AG04450 (cell line): ENCODE results near the gene LYL1. TPM values are rescaled to one million over a fixed set of nuclear protein-coding genes. Genes with fewer than 3 reads are reported as not detected.
A peak's percentile ranks its signal among the peaks of the same experiment; 100 is the strongest.

ENCODE experiments used
- CTCF ChIA-PET: fragments of 300-600, 350-600 bp; formaldehyde crosslinking; extraction: SDS; loops from one replicate; lab custom pipeline; 2022; ENCODE audit warnings: antibody characterized with exemption, inconsistent platforms; lab: Charles Lee
- POLR2A ChIA-PET: fragments of 350-600 bp; formaldehyde crosslinking; extraction: SDS; loops from one replicate; lab custom pipeline; 2021; ENCODE audit warnings: antibody characterized with exemption, inconsistent platforms; lab: Yijun Ruan, JAX
- DNase-seq: peaks from one replicate; pipeline ENCODE4 v3.0.0-alpha.2; 2011; ENCODE audit warnings: low read depth, low spot score
- H3K27ac ChIP-seq: one replicate; pipeline ENCODE4 v1.5.1; 2012; ENCODE audit warnings: low read depth, low read length, control low read depth
- H3K27me3 ChIP-seq: one replicate; pipeline ENCODE4 v1.6.0; 2012; ENCODE audit warnings: low read length; ENCODE audit not compliant: control insufficient read depth, insufficient read depth
- H3K4me3 ChIP-seq: 2 replicates; pipeline ENCODE4 v1.5.1; 2011; ENCODE audit warnings: mild to moderate bottlenecking, low read depth, low read length, control low read depth
- H3K9me3 ChIP-seq: 2 replicates; pipeline ENCODE4 v1.5.1; 2012; ENCODE audit warnings: low read length; ENCODE audit not compliant: control insufficient read depth, insufficient read depth
- polyA minus RNA-seq: library from RNA; depleted of rRNA, polyadenylated mRNA; stranded (reverse); fragments of >200 nt; gene quantifications from 2 replicates; pipeline ENCODE4 v1.2.3, GENCODE V29; 2011; rRNA and poly(A)+ RNA removed
- polyA plus RNA-seq: library from polyadenylated mRNA; depleted of rRNA; stranded (reverse); fragments of >200 nt; gene quantifications from 2 replicates; pipeline ENCODE4 v1.2.3, GENCODE V29; 2011; rRNA removed
- TF ChIP-seq, protein P1 (sequence below): IDR thresholded peaks from 2 replicates; pipeline ENCODE4 v1.5.1; 2011; ENCODE audit warnings: low read depth, low read length, control low read depth, inconsistent platforms

Gene LYL1
- 0.11 and 0.29 TPM in 2 replicates for polyA plus RNA-seq
- 0.14 and 0.17 TPM in 2 replicates for polyA minus RNA-seq

DNA sequence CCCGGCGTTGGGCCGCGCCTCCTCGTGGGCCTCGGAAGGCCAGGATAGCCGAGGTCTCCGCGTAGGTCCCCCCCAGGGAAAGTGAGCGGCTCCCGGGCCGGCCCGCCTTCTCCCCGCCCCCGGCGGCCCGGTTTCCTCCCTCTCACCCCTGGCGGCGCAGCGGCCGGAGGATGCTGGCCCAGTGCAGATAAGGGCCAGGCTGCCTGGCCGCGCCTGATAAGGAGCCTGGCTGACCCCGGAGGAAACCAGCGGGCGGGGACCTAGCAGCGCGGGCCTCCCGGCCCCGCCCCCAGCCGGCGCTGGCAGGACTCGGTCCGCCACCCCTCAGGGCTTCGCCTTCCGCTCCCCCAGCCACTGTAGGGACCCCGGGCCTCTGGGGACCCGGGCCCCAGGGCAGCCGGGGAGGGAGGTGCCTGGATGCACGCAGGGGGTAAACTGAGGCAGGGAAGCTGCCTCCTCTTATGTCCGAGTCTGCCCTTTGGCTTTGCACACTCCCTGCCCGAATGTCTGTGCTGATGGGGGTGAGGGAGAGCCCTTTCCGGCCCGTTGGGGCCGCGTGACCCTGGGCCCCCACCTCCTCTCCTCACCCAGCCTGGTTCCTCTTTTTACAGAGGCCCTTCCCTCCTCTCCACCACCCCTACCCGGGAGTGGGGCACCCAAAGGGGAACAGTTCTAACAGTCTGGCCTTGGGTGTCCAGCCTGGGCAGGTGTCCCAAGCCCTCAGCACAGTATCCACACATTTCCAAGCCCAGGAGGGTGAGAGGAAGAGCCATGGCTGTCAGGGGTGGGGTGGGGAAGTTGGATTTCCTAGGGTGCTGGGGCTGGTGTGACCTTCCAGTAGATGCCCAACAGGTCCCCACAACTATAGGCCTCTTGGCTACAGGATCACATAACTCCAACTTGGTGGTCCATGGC lies at the start of gene LYL1:
Gene LYL1, minus strand, starts transcription at position 193 of the 915 bp plus-strand sequence. CDS start 1,687 bp downstream, outside the sequence.
- Histone ChIP-seq H3K27me3 (no peaks in the 10 kb centered on the region), H3K9me3 (peaks cover 2% of the 10 kb centered on the region; the same call in 1 of the 2 replicates), H3K27ac (no peak within 1 kb of the TSS), H3K4me3 (peak within 1 kb of the TSS; percentile 25)
- ChIA-PET POLR2A (no interaction called here), CTCF (interaction anchor here (1.4 to 2.1 kb wide), 2 partner anchors 137 kb away, joined by 4 to 11 read pairs; no protein-coding TSS in a partner anchor)
- TF ChIP-seq, protein P1, sequence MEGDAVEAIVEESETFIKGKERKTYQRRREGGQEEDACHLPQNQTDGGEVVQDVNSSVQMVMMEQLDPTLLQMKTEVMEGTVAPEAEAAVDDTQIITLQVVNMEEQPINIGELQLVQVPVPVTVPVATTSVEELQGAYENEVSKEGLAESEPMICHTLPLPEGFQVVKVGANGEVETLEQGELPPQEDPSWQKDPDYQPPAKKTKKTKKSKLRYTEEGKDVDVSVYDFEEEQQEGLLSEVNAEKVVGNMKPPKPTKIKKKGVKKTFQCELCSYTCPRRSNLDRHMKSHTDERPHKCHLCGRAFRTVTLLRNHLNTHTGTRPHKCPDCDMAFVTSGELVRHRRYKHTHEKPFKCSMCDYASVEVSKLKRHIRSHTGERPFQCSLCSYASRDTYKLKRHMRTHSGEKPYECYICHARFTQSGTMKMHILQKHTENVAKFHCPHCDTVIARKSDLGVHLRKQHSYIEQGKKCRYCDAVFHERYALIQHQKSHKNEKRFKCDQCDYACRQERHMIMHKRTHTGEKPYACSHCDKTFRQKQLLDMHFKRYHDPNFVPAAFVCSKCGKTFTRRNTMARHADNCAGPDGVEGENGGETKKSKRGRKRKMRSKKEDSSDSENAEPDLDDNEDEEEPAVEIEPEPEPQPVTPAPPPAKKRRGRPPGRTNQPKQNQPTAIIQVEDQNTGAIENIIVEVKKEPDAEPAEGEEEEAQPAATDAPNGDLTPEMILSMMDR, result no peak
- DNase-seq, result no peak

DNA sequence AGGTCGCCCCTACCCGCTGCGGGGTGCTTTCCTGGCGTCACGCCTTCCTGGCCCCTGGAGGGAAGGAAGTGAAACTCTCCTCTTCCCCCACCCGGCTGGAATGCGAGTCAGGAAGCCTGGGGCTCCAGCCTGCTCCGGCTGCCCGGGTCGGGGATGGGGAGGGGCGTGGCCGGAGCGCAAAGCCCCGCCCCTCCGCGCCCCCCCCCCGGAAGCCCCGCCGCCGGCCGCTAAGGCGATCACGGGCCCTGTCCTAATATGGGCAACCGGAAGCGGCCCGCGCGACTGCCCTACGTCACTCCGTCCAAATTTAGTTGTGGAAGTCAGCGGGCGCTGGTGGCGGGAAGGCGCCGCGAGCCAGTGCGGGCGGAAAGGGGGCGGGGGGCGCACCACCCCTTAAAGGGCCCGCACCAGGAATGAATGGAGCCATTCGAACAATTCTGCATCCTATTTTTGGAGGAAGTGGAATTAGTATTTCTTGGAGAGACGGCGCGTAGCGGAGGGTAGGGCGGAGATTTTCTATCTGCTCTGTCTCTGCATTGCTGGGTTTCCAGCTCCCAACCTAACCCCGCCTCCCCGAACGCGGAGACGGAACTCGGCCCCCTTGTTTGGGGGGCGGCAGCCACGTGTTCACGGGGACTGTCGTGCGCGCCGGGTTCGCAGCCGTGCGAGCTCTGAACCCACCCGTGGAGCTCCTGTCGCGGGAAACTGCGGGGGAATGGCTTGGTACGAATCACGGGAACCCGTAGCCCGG lies 49.1 kb upstream of the LYL1 start:
- peak overlapping the region; percentile 96 for H3K27ac ChIP-seq
- TF ChIP-seq, protein P1, result peak; percentile 30; the same call in 1 of the 2 replicates
- POLR2A ChIA-PET, result interaction anchor here (0.5 to 2.2 kb wide), 11 partner anchors 8 to 187 kb away, joined by 3 to 34 read pairs (median 4); partner anchors contain the start of genes DAND5 and NACC1
- no peaks in the 10 kb centered on the region for H3K27me3 ChIP-seq
- H3K4me3 ChIP-seq, result peak overlapping the region; percentile 97
- peaks cover 6% of the 10 kb centered on the region; the same call in 1 of the 2 replicates for H3K9me3 ChIP-seq
- CTCF ChIA-PET, result interaction anchor here (0.9 to 1.6 kb wide), 4 partner anchors 58 to 186 kb away, joined by 3 to 7 read pairs (median 4); no protein-coding TSS in a partner anchor
- DNase-seq, result peak; percentile 94

DNA sequence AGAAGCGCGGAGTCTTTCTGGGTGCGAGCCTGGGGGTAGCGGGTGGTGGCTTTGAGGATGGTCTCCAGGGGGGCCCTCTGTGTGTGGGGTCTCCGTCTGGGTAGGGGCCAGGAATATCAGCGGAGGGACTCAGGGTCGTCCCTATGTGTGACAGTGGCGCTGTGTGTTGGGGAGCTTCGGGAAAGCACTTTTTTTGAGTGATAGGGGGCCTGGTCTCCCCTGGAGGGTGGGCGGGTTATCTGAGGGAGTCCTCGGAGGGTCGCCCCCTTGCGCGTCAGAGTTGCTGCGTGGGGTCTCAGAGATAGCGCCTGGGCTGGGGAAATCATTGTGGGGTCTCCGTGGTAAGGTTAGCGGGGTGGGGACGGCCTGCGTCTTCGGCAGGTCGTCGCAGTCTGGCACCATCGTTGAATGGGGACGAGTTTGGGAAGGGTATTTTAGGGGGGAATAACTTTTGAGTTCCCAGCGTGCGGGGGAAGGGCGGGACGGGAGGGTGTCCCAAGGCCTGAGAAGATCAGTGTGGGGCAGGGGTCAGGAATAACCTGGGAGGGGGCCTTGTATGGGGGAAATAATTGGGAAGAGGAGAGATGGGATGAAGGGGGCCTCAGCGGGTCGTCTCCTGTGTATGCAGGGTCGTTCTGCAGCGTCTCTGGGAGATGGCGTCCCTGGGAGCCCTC lies 48.4 kb upstream of the LYL1 start:
- Histone ChIP-seq H3K27me3 (no peaks in the 10 kb centered on the region), H3K27ac (peak overlapping the region; percentile 94), H3K4me3 (peak overlapping the region; percentile 87), H3K9me3 (peaks cover 6% of the 10 kb centered on the region; the same call in 1 of the 2 replicates)
- TF ChIP-seq, protein P1, result no peak
- ChIA-PET POLR2A (interaction anchor here (2.5 kb wide), 1 partner anchor 32 kb away, joined by 16 read pairs; the partner anchor contains the start of gene NACC1), CTCF (interaction anchor here (0.6 to 1.7 kb wide), 3 partner anchors 24 to 174 kb away, joined by 4 to 7 read pairs (median 5); no protein-coding TSS in a partner anchor)
- DNase-seq, result no peak

DNA sequence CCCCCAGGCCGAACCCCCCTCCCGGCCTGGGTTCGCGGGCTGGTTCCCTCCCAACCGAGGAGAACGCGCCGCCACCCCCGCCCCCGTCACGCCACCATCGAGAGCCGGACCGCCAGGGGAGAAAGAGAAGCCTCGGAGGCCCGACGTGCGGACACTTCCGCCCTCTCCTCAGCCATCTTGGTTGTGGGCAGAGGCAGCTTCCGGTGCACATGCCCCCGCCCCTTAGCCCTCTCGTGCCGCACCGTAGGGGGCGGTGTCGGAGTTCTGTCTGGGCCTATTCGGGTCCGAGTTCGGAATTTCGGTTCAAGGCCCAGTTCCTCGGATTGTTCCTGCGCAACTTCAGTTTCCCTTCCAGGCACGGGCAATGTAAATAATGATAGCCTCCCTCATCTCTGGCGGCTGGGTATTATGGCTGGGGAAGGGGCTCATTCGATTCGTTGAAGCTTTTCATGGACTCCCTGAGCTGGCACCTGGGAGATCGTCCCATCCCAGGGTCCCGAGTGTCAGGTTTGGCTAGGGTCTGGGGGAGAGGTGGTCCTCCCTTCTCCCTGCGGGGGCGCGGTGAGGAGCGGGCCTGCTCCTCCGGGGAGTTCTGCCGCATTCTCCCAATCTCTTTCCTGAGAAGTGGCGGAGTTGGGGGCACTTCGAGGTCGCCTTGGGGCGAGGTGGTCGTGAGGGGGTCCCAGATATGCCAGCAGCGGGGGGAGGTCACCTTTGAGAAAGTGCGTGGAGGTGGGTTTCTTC lies 47.7 kb upstream of the LYL1 start, which contains the start of the genes IER2 and STX10:
Gene IER2, plus strand, starts transcription at position 225 of the 744 bp plus-strand sequence. CDS start 2,776 bp downstream, outside the sequence.
Gene STX10, minus strand, starts transcription at position 189 of the 744 bp plus-strand sequence. CDS start 202 bp downstream, outside the sequence.
- peak; percentile 86 for DNase-seq

More for the DNA sequence above, 47.7 kb upstream of the LYL1 start, which contains the start of the genes IER2 and STX10:
- TF ChIP-seq, protein P1, result peak; percentile 67
- ChIA-PET POLR2A (interaction anchor here (0.5 to 2.5 kb wide), 6 partner anchors 11 to 185 kb away, joined by 3 to 16 read pairs (median 3); partner anchors contain the start of gene NACC1), CTCF (interaction anchor here (1.2 to 1.7 kb wide), 4 partner anchors 23 to 185 kb away, joined by 3 to 8 read pairs (median 4); no protein-coding TSS in a partner anchor)
- Histone ChIP-seq H3K4me3 (peak within 1 kb of the TSS; percentile 87), H3K27ac (peak within 1 kb of the TSS; percentile 94), H3K27me3 (no peaks in the 10 kb centered on the region), H3K9me3 (peaks cover 6% of the 10 kb centered on the region; the same call in 1 of the 2 replicates)
